Measurements from ENCODE around the gene ARVCF. TPM values are rescaled to one million over a fixed set of nuclear protein-coding genes. Genes with fewer than 3 reads are reported as not detected.

ARVCF gene
- total and polyA plus RNA-seq, 2 of the 8 experiments (the other 6 are each of a cell fraction or from before 2014, with no cell fraction given) = 31.0 to 43.2 TPM

GRCh38 chr22:19962909-19963806 is 53.5 kb downstream of the ARVCF start:
- H4K20me1 ChIP-seq (replicated peaks in 1 of 2; ENCODE audit: control insufficient read depth in 1 of 2, insufficient read depth in 2 of 2, low read length in 2 of 2) = peaks cover 0 to 2% of the 10 kb centered on the region in 2 experiments
- H3K23me2 ChIP-seq (ENCODE audit: low read depth, low read length) = peaks cover 5% of the 10 kb centered on the region
- ChIA-PET CTCF (ENCODE audit: partially characterized antibody) (interaction anchor here (0.5 to 16.2 kb wide), 14 partner anchors 9 to 535 kb away, joined by 3 to 369 read pairs (median 4); no protein-coding TSS in a partner anchor), POLR2A (ENCODE audit: partially characterized antibody) (interaction anchor here (0.7 to 1.7 kb wide), 5 partner anchors 8 to 150 kb away, joined by 3 to 6 read pairs (median 3); no protein-coding TSS in a partner anchor)
- TF ChIP-seq ASH2L (IDR thresholded peaks at IDR 0.05; ENCODE audit: low read length) (no peak), SP1 (IDR thresholded peaks at IDR 0.05; ENCODE audit: low read depth, low read length) (peak; percentile 50; the same call in 1 of the 2 replicates)
- DNase-seq (ENCODE audit: low read depth in 1 of 2, low spot score in 2 of 2) = peak in 1 of 2 experiments; percentile 74
- H2AK5ac ChIP-seq (ENCODE audit: low read depth, low read length) = no peak overlapping the region
- no peaks in the 10 kb centered on the region for H3K9me3 ChIP-seq (ENCODE audit: insufficient read depth in 2 of 2, low read depth in 1 of 2, low read length in 1 of 2)
- H4K91ac ChIP-seq (replicated peaks; ENCODE audit: insufficient read length, low read length) = peak overlapping the region; percentile 72
- H4K5ac ChIP-seq (ENCODE audit: insufficient read length, low read depth, low read length) = peak overlapping the region; percentile 57
- WGBS, 2 experiments (ENCODE audit: extremely low coverage in 1 of 2, insufficient coverage in 1 of 2, insufficient read length in 1 of 2, insufficient replicate concordance in 2 of 2, low coverage in 1 of 2, low lambda C conversion rate in 2 of 2, missing lambda C conversion rate in 1 of 2) = 61% methylated on average over 25 of the region's 30 CpGs; no CpG with 5 or more reads in 1 of the 2 experiments
- H3K18ac ChIP-seq (ENCODE audit: extremely low read depth, low read length) = peak overlapping the region; percentile 20
- H3K27ac ChIP-seq (ENCODE audit: low read depth, low read length) = 0 out of 2 replicates have a peak overlapping the region, but pooled peaks have one; percentile 14
- peaks cover 0 to 23% (median 18%) of the 10 kb centered on the region in 4 experiments; a peak in 6 of 7 replicates for H3K4me1 ChIP-seq (replicated peaks in 1 of 4; ENCODE audit: control insufficient read depth in 3 of 4, insufficient read depth in 4 of 4, low read length in 3 of 4)
- no peak overlapping the region for H3K14ac ChIP-seq (ENCODE audit: insufficient read length)
- no peaks in the 10 kb centered on the region for H3K27me3 ChIP-seq (replicated peaks in 1 of 4; ENCODE audit: control insufficient read depth in 3 of 4, extremely low read depth in 1 of 4, insufficient read depth in 3 of 4, low read length in 3 of 4)
- peak overlapping the region in 3 of 4 experiments; percentile 18 to 32 (median 26); a peak in 4 of 8 replicates for H3K4me3 ChIP-seq (ENCODE audit: extremely low read depth in 1 of 4, insufficient read depth in 2 of 4, low read depth in 3 of 4, low read length in 4 of 4)
- H3K56ac ChIP-seq (replicated peaks; ENCODE audit: insufficient read length, low read depth, low read length) = no peak overlapping the region
- no peak overlapping the region for H2AFZ ChIP-seq (ENCODE audit: low read length)
- peak overlapping the region; percentile 40; the same call in 1 of the 2 replicates for H2BK5ac ChIP-seq (ENCODE audit: low read depth, low read length)
- no peak overlapping the region for H3K4ac ChIP-seq (replicated peaks; ENCODE audit: insufficient read length, low read depth, low read length)
- no peaks in the 10 kb centered on the region; a peak in 1 of 8 replicates for H3K36me3 ChIP-seq (ENCODE audit: control insufficient read depth in 2 of 4, insufficient read depth in 4 of 4, low read length in 3 of 4)
- H3K23ac ChIP-seq (ENCODE audit: insufficient read length) = no peak overlapping the region
- no peak overlapping the region for H2BK20ac ChIP-seq (ENCODE audit: low read length)
- no peak overlapping the region; the same call in 1 of the 2 replicates for H4K8ac ChIP-seq (ENCODE audit: extremely low read depth, insufficient read depth, low read length)
- H2BK120ac ChIP-seq (replicated peaks; ENCODE audit: low read depth, low read length) = no peak overlapping the region
- FAIRE-seq = no peak
- peak overlapping the region; percentile 68; the same call in 1 of the 2 replicates for H2BK12ac ChIP-seq (ENCODE audit: low read depth, low read length)
- no peaks in the 10 kb centered on the region for H3K79me1 ChIP-seq (ENCODE audit: low read depth, low read length)
- H3K9ac ChIP-seq (replicated peaks in 1 of 4; ENCODE audit: extremely low read depth in 1 of 4, low read depth in 3 of 4, low read length in 3 of 4) = peak overlapping the region in 1 of 4 experiments; percentile 13; a peak in 3 of 7 replicates
- H3K4me2 ChIP-seq (ENCODE audit: insufficient read depth in 1 of 2, low read depth in 2 of 2, low read length in 2 of 2) = peak overlapping the region; percentile 59 to 62
- H2BK15ac ChIP-seq (ENCODE audit: low read length) = peak overlapping the region; percentile 40; the same call in 1 of the 2 replicates
- H3K79me2 ChIP-seq (ENCODE audit: control insufficient read depth in 1 of 2, insufficient read depth in 2 of 2, low read length in 2 of 2) = no peaks in the 10 kb centered on the region
